ENCODE data around the gene MAP1LC3A.

- no peak for TF ChIP-seq CTCF (IDR thresholded peaks at IDR 0.05; ENCODE audit: low read depth, low read length, missing input control)
- TF ChIP-seq TAF1 (conservative IDR thresholded peaks at IDR 0.05) = no peak
Measured at GRCh38 chr20:34566978-34567891, 8.7 kb downstream of the MAP1LC3A start.

Data from liver (tissue), 3 donors.